Cardiac muscle cell (in vitro differentiated cells and primary cell): Measurements from ENCODE around the gene HDAC4. TPM values are rescaled to one million over a fixed set of nuclear protein-coding genes. Genes with fewer than 3 reads are reported as not detected.
A peak's percentile ranks its signal among the peaks of the same experiment; 100 is the strongest.

Experiments used
- DNase-seq, 2 donors: peaks; one replicate each; pipeline versions ENCODE4 v3.0.0 to v3.0.0-alpha.2; 2010 to 2017; ENCODE audit warnings: low read depth in 1 of 2, low spot score in 1 of 2
- H3K27ac ChIP-seq: fragments of 200-600 bp; sonication (generic); 2 replicates; pipeline ENCODE4 v1.5.1; 2016
- H3K27me3 ChIP-seq: fragments of 200-600 bp; sonication (generic); 2 replicates; pipeline ENCODE4 v1.6.0; 2016; ENCODE audit warnings: control low read depth
- H3K36me3 ChIP-seq: fragments of 200-600 bp; sonication (generic); 2 replicates; pipeline ENCODE4 v1.5.1; 2016; ENCODE audit warnings: control low read depth
- H3K4me1 ChIP-seq: fragments of 200-600 bp; sonication (generic); 2 replicates; pipeline ENCODE4 v1.8.1; 2017; ENCODE audit warnings: low read depth, mild to moderate bottlenecking, mixed run types
- H3K4me3 ChIP-seq: fragments of 200-600 bp; sonication (generic); 2 replicates; pipeline ENCODE4 v1.5.1; 2016; ENCODE audit warnings: mild to moderate bottlenecking
- H3K9me3 ChIP-seq: fragments of 200-600 bp; sonication (generic); 2 replicates; pipeline ENCODE4 v1.5.1; 2017; ENCODE audit warnings: low read depth, mild to moderate bottlenecking, control low read depth
- CTCF ChIP-seq: IDR thresholded peaks from 2 replicates; pipeline ENCODE4 v1.5.1; 2012; ENCODE audit warnings: low read depth, mild to moderate bottlenecking, low read length
- polyA plus RNA-seq: library from polyadenylated mRNA; unstranded; fragments of >200 nt; fragmentation: Nextera tagmentation; extraction: Ambion mirVana; gene quantifications from 2 replicates; pipeline ENCODE4 v1.2.1, GENCODE V29; 2016
- total RNA-seq: library from RNA; depleted of rRNA; stranded (reverse); fragments of >200 nt; gene quantifications from 2 replicates; pipeline ENCODE4 v1.2.3, GENCODE V29; 2016

Gene HDAC4
- total and polyA plus RNA-seq, 2 experiments from 2014 or later = 7.0 to 41.6 TPM

GRCh38 chr2:239366740-239367139 is 34.1 kb downstream of the HDAC4 start:
- H3K27me3 ChIP-seq = no peaks in the 10 kb centered on the region
- H3K4me1 ChIP-seq = peaks cover 7% of the 10 kb centered on the region
- H3K4me3 ChIP-seq = no peak overlapping the region
- H3K27ac ChIP-seq = no peak overlapping the region
- no peaks in the 10 kb centered on the region for H3K9me3 ChIP-seq
- no peak for DNase-seq
- no peak for TF ChIP-seq CTCF
- H3K36me3 ChIP-seq = no peaks in the 10 kb centered on the region

GRCh38 chr2:239365782-239366435 is 34.9 kb downstream of the HDAC4 start:
- H3K27me3 ChIP-seq = no peaks in the 10 kb centered on the region
- TF ChIP-seq CTCF = no peak
- H3K36me3 ChIP-seq = no peaks in the 10 kb centered on the region
- no peak for DNase-seq
- H3K4me3 ChIP-seq = no peak overlapping the region
- H3K4me1 ChIP-seq = peaks cover 9% of the 10 kb centered on the region
- no peaks in the 10 kb centered on the region for H3K9me3 ChIP-seq
- peak overlapping the region; percentile 14 for H3K27ac ChIP-seq

GRCh38 chr2:239365071-239365781 is 35.6 kb downstream of the HDAC4 start:
- Histone ChIP-seq H3K27me3 (no peaks in the 10 kb centered on the region), H3K36me3 (no peaks in the 10 kb centered on the region), H3K4me1 (peaks cover 14% of the 10 kb centered on the region), H3K4me3 (no peak overlapping the region), H3K27ac (no peak overlapping the region), H3K9me3 (no peaks in the 10 kb centered on the region)
- TF ChIP-seq CTCF = no peak
- no peak for DNase-seq

GRCh38 chr2:239363946-239364637 is 36.7 kb downstream of the HDAC4 start:
- H3K4me3 ChIP-seq = no peak overlapping the region
- H3K27me3 ChIP-seq = no peaks in the 10 kb centered on the region
- no peak for TF ChIP-seq CTCF
- no peak for DNase-seq
- H3K4me1 ChIP-seq = peaks cover 12% of the 10 kb centered on the region
- no peaks in the 10 kb centered on the region for H3K9me3 ChIP-seq
- H3K36me3 ChIP-seq = no peaks in the 10 kb centered on the region
- H3K27ac ChIP-seq = no peak overlapping the region

GRCh38 chr2:239362507-239362906 is 38.3 kb downstream of the HDAC4 start:
- no peak for DNase-seq
- no peaks in the 10 kb centered on the region for H3K36me3 ChIP-seq
- no peak overlapping the region for H3K27ac ChIP-seq
- H3K27me3 ChIP-seq = no peaks in the 10 kb centered on the region
- no peak for TF ChIP-seq CTCF
- peaks cover 7% of the 10 kb centered on the region for H3K4me1 ChIP-seq
- no peak overlapping the region for H3K4me3 ChIP-seq
- no peaks in the 10 kb centered on the region for H3K9me3 ChIP-seq
